NCI-H1930 (cell line): ENCODE results near the gene GLCE.

ENCODE experiments used
- DNase-seq, 2 experiments: peaks; one replicate each; lab custom pipeline; 2025; lab: John Stamatoyannopoulos, UW

GLCE gene

GRCh38 chr15:69160141-69160993, at the start of gene GLCE:
GLCE (plus strand) TSS chr15:69160635; CDS start chr15:69255807, 95,172 bp downstream.
- peak; percentile 77 to 84 for DNase-seq

GRCh38 chr15:69114331-69114928, 46.0 kb upstream of the GLCE start:
- DNase-seq, result no peak

GRCh38 chr15:69115031-69115430, 45.4 kb upstream of the GLCE start:
- DNase-seq, result no peak

GRCh38 chr15:69116391-69116790, 44.0 kb upstream of the GLCE start:
- DNase-seq, result no peak

- no peak for DNase-seq
Measured at GRCh38 chr15:69117431-69117871, 43.0 kb upstream of the GLCE start.

- DNase-seq, result no peak
Measured at GRCh38 chr15:69118089-69118488, 42.3 kb upstream of the GLCE start.

- DNase-seq, result no peak
Measured at GRCh38 chr15:69119001-69119400, 41.4 kb upstream of the GLCE start.

GRCh38 chr15:69119683-69120395, 40.6 kb upstream of the GLCE start:
- no peak for DNase-seq

- DNase-seq, result no peak
Measured at GRCh38 chr15:69120732-69121131, 39.7 kb upstream of the GLCE start.

- no peak for DNase-seq
Measured at GRCh38 chr15:69121198-69121828, 39.1 kb upstream of the GLCE start.

- DNase-seq, result no peak
Measured at GRCh38 chr15:69125236-69125635, 35.2 kb upstream of the GLCE start.

GRCh38 chr15:69126054-69126469, 34.4 kb upstream of the GLCE start:
- DNase-seq, result no peak

- no peak for DNase-seq
Measured at GRCh38 chr15:69127306-69127705, 33.1 kb upstream of the GLCE start.

- no peak for DNase-seq
Measured at GRCh38 chr15:69128667-69129311, 31.6 kb upstream of the GLCE start.

GRCh38 chr15:69131362-69132220, 28.8 kb upstream of the GLCE start:
- DNase-seq, result no peak

GRCh38 chr15:69132430-69132829, 28.0 kb upstream of the GLCE start:
- DNase-seq, result no peak

GRCh38 chr15:69132977-69133861, 27.2 kb upstream of the GLCE start:
- DNase-seq, result no peak

GRCh38 chr15:69133862-69134519, 26.4 kb upstream of the GLCE start:
- DNase-seq, result no peak

GRCh38 chr15:69134791-69135190, 25.6 kb upstream of the GLCE start:
- DNase-seq, result no peak
